Body of pancreas (tissue), 4 donors: ENCODE results near the gene SERPINA1.

Experiments
- CTCF ChIP-seq, 7 experiments: fragments of 450-650 bp in 4 of 7; fragments of 200-600 bp in 3 of 7; sonication (generic) in 3 of 7; IDR thresholded peaks; one replicate each; pipeline ENCODE4 v1.5.1; 2016 to 2019; ENCODE audit warnings: antibody characterized with exemption in 7 of 7
- POLR2A ChIP-seq, 3 donors: fragments of 450-650 bp; IDR thresholded peaks; one replicate each; pipeline ENCODE4 v1.6.1; 2016; ENCODE audit warnings: antibody characterized with exemption in 3 of 3, mild to moderate bottlenecking in 2 of 3

GRCh38 chr14:94349276-94349675, 39.1 kb downstream of the SERPINA1 start:
- TF ChIP-seq CTCF (IDR thresholded peaks at IDR 0.05) (no peak), POLR2A (IDR thresholded peaks at IDR 0.05) (no peak)
